Ovary (tissue), 3 donors: ENCODE measurements around the gene GP1BB.

Experiments used
- EP300 ChIP-seq: sonication (generic); formaldehyde crosslinking; IDR thresholded peaks from one replicate; pipeline ENCODE4 v1.6.1; 2017; ENCODE audit warnings: antibody characterized with exemption
- POLR2A ChIP-seq: fragments of 450-650 bp; IDR thresholded peaks from one replicate; pipeline ENCODE4 v1.6.1; 2017; ENCODE audit warnings: antibody characterized with exemption, mild to moderate bottlenecking, moderate library complexity
- TF ChIP-seq, protein P1 (sequence below), 3 donors: fragments of 450-650 bp in 2 of 3; fragments of 200-600 bp in 1 of 3; IDR thresholded peaks; one replicate each; pipeline versions ENCODE4 v1.5.1 to v1.8.0; 2016 to 2022; ENCODE audit warnings: antibody characterized with exemption in 3 of 3, mild to moderate bottlenecking in 1 of 3
- donor health status: DM: no; HTN: no; CAD: no.

DNA sequence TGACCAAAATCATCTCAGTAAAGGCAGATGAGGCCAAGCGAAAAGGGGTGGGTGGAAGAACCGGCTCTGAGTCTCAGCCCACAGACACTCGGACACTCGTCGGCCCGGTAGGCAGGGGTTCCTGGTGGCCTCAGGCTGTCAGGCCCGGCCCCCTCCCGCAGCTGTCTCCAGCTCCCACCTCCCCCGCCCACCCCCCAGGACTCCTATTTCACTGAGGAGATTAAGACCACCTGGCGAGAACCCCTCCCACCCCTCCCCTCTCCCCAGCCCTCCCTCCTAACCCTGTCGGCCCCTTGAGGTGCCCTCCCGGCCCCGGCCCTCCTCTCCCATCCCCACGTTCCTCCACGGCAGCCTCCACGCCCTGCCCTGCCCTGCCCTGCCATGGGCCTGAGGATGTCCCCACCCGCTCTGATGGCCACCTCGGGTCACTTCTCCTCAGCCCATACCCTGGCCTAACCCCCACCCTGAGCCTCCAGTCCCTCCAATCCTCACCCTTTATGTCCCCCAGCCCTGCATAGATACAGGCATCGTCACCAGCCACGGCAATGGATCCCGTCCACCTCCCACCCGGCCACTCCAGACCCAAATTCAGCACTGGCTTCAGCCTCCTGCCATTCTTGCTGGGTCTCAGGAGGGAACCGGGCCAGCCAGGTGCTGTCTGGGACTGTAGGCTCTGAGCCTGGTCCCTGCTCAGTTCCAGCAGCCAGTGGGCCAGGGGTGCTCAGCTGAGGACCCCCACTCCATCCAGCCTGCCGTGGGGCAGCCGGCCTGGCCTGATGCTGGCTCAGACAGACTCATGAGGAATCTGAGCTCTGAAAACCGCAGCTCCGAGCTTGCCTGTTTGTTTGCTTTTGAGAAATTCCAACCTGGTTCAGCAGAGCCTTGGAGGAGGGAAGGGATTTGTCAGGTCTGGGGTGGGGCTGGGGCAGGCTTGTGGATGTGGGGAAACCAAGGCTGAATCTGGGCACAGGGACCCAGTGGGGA lies 27.5 kb downstream of the GP1BB start:
- TF ChIP-seq, protein P1, sequence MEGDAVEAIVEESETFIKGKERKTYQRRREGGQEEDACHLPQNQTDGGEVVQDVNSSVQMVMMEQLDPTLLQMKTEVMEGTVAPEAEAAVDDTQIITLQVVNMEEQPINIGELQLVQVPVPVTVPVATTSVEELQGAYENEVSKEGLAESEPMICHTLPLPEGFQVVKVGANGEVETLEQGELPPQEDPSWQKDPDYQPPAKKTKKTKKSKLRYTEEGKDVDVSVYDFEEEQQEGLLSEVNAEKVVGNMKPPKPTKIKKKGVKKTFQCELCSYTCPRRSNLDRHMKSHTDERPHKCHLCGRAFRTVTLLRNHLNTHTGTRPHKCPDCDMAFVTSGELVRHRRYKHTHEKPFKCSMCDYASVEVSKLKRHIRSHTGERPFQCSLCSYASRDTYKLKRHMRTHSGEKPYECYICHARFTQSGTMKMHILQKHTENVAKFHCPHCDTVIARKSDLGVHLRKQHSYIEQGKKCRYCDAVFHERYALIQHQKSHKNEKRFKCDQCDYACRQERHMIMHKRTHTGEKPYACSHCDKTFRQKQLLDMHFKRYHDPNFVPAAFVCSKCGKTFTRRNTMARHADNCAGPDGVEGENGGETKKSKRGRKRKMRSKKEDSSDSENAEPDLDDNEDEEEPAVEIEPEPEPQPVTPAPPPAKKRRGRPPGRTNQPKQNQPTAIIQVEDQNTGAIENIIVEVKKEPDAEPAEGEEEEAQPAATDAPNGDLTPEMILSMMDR (IDR thresholded peaks at IDR 0.05): no peak
- TF ChIP-seq POLR2A (no peak), EP300 (no peak)
